ENCODE measurements around the gene CST2.
"Not testable (repeated sequence)": the region's sequence is repeated elsewhere in the genome, so short reads cannot be mapped to it uniquely, and the experiment has no call there.

The CST2 gene

GRCh38 chr20:23800865-23801264 is 25.7 kb downstream of the CST2 start:
- no peaks in the 10 kb centered on the region for H3K36me3 ChIP-seq (ENCODE audit: insufficient read depth, low read length)
- H3K4me3 ChIP-seq (ENCODE audit: low read length, poor library complexity, severe bottlenecking), result no peak overlapping the region
- no peaks in the 10 kb centered on the region for H3K9me2 ChIP-seq (replicated peaks; ENCODE audit: low read depth, low read length)
- no peaks in the 10 kb centered on the region for H3K9me3 ChIP-seq (ENCODE audit: insufficient read depth, low read depth, low read length)
- H3F3A ChIP-seq (ENCODE audit: low read depth), result no peaks in the 10 kb centered on the region
- H3K27me3 ChIP-seq (ENCODE audit: insufficient read depth, low read length, poor library complexity, severe bottlenecking), result no peaks in the 10 kb centered on the region
- TF ChIP-seq, protein P1, sequence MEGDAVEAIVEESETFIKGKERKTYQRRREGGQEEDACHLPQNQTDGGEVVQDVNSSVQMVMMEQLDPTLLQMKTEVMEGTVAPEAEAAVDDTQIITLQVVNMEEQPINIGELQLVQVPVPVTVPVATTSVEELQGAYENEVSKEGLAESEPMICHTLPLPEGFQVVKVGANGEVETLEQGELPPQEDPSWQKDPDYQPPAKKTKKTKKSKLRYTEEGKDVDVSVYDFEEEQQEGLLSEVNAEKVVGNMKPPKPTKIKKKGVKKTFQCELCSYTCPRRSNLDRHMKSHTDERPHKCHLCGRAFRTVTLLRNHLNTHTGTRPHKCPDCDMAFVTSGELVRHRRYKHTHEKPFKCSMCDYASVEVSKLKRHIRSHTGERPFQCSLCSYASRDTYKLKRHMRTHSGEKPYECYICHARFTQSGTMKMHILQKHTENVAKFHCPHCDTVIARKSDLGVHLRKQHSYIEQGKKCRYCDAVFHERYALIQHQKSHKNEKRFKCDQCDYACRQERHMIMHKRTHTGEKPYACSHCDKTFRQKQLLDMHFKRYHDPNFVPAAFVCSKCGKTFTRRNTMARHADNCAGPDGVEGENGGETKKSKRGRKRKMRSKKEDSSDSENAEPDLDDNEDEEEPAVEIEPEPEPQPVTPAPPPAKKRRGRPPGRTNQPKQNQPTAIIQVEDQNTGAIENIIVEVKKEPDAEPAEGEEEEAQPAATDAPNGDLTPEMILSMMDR (conservative IDR thresholded peaks at IDR 0.05; ENCODE audit: low read length), result no peak
- TF ChIP-seq EZH2phosphoT487 (IDR thresholded peaks at IDR 0.05; ENCODE audit: borderline replicate concordance), result no peak
- H3K79me2 ChIP-seq (ENCODE audit: insufficient read depth, low read length), result no peaks in the 10 kb centered on the region
- H4K20me1 ChIP-seq (ENCODE audit: insufficient read depth, low read length, poor library complexity, severe bottlenecking), result no peaks in the 10 kb centered on the region
- H3K4me2 ChIP-seq (ENCODE audit: low read depth, low read length, poor library complexity, severe bottlenecking), result no peak overlapping the region
- no peaks in the 10 kb centered on the region for H3K4me1 ChIP-seq (ENCODE audit: insufficient read depth, low read length, poor library complexity, severe bottlenecking)
- no peak overlapping the region for H2AFZ ChIP-seq (ENCODE audit: low read length)
- H3K9ac ChIP-seq (ENCODE audit: low read depth, low read length, poor library complexity, severe bottlenecking), result no peak overlapping the region

GRCh38 chr20:23799216-23799847 is 27.2 kb downstream of the CST2 start:
- not testable (repeated sequence) for H3K4me1 ChIP-seq (ENCODE audit: insufficient read depth, low read length, poor library complexity, severe bottlenecking); H3K4me3 ChIP-seq (ENCODE audit: low read length, poor library complexity, severe bottlenecking); H3K79me2 ChIP-seq (ENCODE audit: insufficient read depth, low read length); H3K27me3 ChIP-seq (ENCODE audit: insufficient read depth, low read length, poor library complexity, severe bottlenecking); H3F3A ChIP-seq (ENCODE audit: low read depth); H4K20me1 ChIP-seq (ENCODE audit: insufficient read depth, low read length, poor library complexity, severe bottlenecking); H3K9me3 ChIP-seq (ENCODE audit: insufficient read depth, low read depth, low read length); H2AFZ ChIP-seq (ENCODE audit: low read length); H3K9ac ChIP-seq (ENCODE audit: low read depth, low read length, poor library complexity, severe bottlenecking); H3K4me2 ChIP-seq (ENCODE audit: low read depth, low read length, poor library complexity, severe bottlenecking); H3K36me3 ChIP-seq (ENCODE audit: insufficient read depth, low read length); H3K9me2 ChIP-seq (replicated peaks; ENCODE audit: low read depth, low read length)
- TF ChIP-seq, protein P1 (conservative IDR thresholded peaks at IDR 0.05; ENCODE audit: low read length), result peak; percentile 65

GRCh38 chr20:23795526-23795925 is 31.0 kb downstream of the CST2 start:
- Histone ChIP-seq H3K4me2 (ENCODE audit: low read depth, low read length, poor library complexity, severe bottlenecking) (no peak overlapping the region), H2AFZ (ENCODE audit: low read length) (no peak overlapping the region), H3K27me3 (ENCODE audit: insufficient read depth, low read length, poor library complexity, severe bottlenecking) (no peaks in the 10 kb centered on the region), H3F3A (ENCODE audit: low read depth) (no peaks in the 10 kb centered on the region), H3K4me3 (ENCODE audit: low read length, poor library complexity, severe bottlenecking) (no peak overlapping the region), H3K4me1 (ENCODE audit: insufficient read depth, low read length, poor library complexity, severe bottlenecking) (no peaks in the 10 kb centered on the region), H4K20me1 (ENCODE audit: insufficient read depth, low read length, poor library complexity, severe bottlenecking) (no peaks in the 10 kb centered on the region), H3K9me2 (replicated peaks; ENCODE audit: low read depth, low read length) (no peaks in the 10 kb centered on the region), H3K79me2 (ENCODE audit: insufficient read depth, low read length) (no peaks in the 10 kb centered on the region), H3K9me3 (ENCODE audit: insufficient read depth, low read depth, low read length) (no peaks in the 10 kb centered on the region), H3K9ac (ENCODE audit: low read depth, low read length, poor library complexity, severe bottlenecking) (no peak overlapping the region), H3K36me3 (ENCODE audit: insufficient read depth, low read length) (no peaks in the 10 kb centered on the region)
- TF ChIP-seq, protein P1 (conservative IDR thresholded peaks at IDR 0.05; ENCODE audit: low read length), result no peak
- TF ChIP-seq EZH2phosphoT487 (IDR thresholded peaks at IDR 0.05; ENCODE audit: borderline replicate concordance), result no peak
